Activated naive CD4-positive, alpha-beta T cell treated with anti-CD3 and anti-CD28 coated beads, Interleukin-2, amount 10 ng/mL, durations not matched to agents 7 days and 5 days (primary cell): Measurements from ENCODE around the gene NCOR2.

Experiments used
- CTCF ChIA-PET: fragments of 350-600 bp; sonication (Branson Sonifier 250); formaldehyde crosslinking; loops from one replicate; lab custom pipeline; 2021; ENCODE audit warnings: antibody characterized with exemption; lab: Charles Lee
- DNase-seq: peaks from one replicate; pipeline ENCODE4 v3.0.0-alpha.2; 2020
- H3K27ac Mint-ChIP-seq: one replicate; pipeline ENCODE4 v1.8.0; 2021; ENCODE audit warnings: mild to moderate bottlenecking, moderate library complexity, mixed read lengths
- H3K27me3 Mint-ChIP-seq: one replicate; pipeline ENCODE4 v1.8.0; 2021; ENCODE audit warnings: mild to moderate bottlenecking, mixed read lengths
- H3K36me3 Mint-ChIP-seq: one replicate; pipeline ENCODE4 v1.8.0; 2021; ENCODE audit warnings: mixed read lengths
- H3K4me1 Mint-ChIP-seq: one replicate; pipeline ENCODE4 v1.8.0; 2021; ENCODE audit warnings: mixed read lengths
- H3K4me3 Mint-ChIP-seq: one replicate; pipeline ENCODE4 v1.8.0; 2021; ENCODE audit warnings: mild to moderate bottlenecking, moderate library complexity, mixed read lengths
- H3K9me3 Mint-ChIP-seq: one replicate; pipeline ENCODE4 v1.8.0; 2021; ENCODE audit warnings: mixed read lengths

The NCOR2 gene

DNA sequence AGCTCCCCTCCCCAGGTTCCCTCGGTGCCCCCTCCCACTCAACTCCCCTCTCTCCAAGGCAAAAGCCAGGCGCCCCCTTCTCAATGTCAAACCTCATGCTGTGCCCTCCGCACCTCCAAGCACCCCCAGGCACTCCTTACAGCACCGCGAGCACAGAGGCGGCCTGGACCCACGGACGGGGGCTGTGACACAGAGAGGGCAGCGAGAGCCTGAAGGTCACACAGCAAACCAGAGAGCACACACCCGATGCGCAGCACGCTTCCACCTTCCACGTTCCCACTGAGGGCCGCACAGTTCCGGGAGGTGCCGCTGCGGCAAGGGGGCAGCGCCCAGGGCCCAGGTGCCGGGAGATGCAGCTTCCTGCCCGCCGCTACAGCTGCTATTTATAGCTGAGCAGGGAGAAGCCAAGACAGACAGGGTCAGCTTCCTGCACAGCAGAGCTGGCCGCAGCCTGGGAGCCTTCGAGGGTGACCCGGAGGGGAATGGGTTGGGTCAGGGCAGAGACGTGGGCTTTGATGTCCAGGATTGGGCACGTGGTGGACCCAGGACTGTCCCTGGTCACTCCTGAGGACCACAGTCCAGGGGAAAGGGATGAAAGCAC lies 12.9 kb downstream of the NCOR2 start:
- no peak overlapping the region for H3K4me3 Mint-ChIP-seq
- CTCF ChIA-PET, result interaction anchor here (0.9 to 1.2 kb wide), 2 partner anchors 12 to 213 kb away, joined by 3 read pairs; no protein-coding TSS in a partner anchor
- DNase-seq, result peak; percentile 46
- peaks cover 2% of the 10 kb centered on the region for H3K9me3 Mint-ChIP-seq
- H3K27me3 Mint-ChIP-seq, result no peaks in the 10 kb centered on the region
- H3K36me3 Mint-ChIP-seq, result no peaks in the 10 kb centered on the region
- H3K4me1 Mint-ChIP-seq, result peaks cover 51% of the 10 kb centered on the region
- H3K27ac Mint-ChIP-seq, result no peak overlapping the region

GRCh38 chr12:124553862-124554428 lies 13.5 kb downstream of the NCOR2 start:
- H3K27ac Mint-ChIP-seq, result no peak overlapping the region
- no peaks in the 10 kb centered on the region for H3K27me3 Mint-ChIP-seq
- no peaks in the 10 kb centered on the region for H3K36me3 Mint-ChIP-seq
- no peak for DNase-seq
- peaks cover 52% of the 10 kb centered on the region for H3K4me1 Mint-ChIP-seq
- no peaks in the 10 kb centered on the region for H3K9me3 Mint-ChIP-seq
- no peak overlapping the region for H3K4me3 Mint-ChIP-seq
- CTCF ChIA-PET, result interaction anchor here (0.9 kb wide), 1 partner anchor 214 kb away, joined by 3 read pairs; no protein-coding TSS in a partner anchor

GRCh38 chr12:124551268-124552144 lies 15.9 kb downstream of the NCOR2 start:
- H3K9me3 Mint-ChIP-seq, result no peaks in the 10 kb centered on the region
- no peak overlapping the region for H3K27ac Mint-ChIP-seq
- no peak overlapping the region for H3K4me3 Mint-ChIP-seq
- peaks cover 55% of the 10 kb centered on the region for H3K4me1 Mint-ChIP-seq
- no peak for DNase-seq
- no peaks in the 10 kb centered on the region for H3K27me3 Mint-ChIP-seq
- CTCF ChIA-PET, result interaction anchor here (0.5 to 1.5 kb wide), 2 partner anchors 11 to 92 kb away, joined by 3 to 5 read pairs; no protein-coding TSS in a partner anchor
- peaks cover 3% of the 10 kb centered on the region for H3K36me3 Mint-ChIP-seq

DNA sequence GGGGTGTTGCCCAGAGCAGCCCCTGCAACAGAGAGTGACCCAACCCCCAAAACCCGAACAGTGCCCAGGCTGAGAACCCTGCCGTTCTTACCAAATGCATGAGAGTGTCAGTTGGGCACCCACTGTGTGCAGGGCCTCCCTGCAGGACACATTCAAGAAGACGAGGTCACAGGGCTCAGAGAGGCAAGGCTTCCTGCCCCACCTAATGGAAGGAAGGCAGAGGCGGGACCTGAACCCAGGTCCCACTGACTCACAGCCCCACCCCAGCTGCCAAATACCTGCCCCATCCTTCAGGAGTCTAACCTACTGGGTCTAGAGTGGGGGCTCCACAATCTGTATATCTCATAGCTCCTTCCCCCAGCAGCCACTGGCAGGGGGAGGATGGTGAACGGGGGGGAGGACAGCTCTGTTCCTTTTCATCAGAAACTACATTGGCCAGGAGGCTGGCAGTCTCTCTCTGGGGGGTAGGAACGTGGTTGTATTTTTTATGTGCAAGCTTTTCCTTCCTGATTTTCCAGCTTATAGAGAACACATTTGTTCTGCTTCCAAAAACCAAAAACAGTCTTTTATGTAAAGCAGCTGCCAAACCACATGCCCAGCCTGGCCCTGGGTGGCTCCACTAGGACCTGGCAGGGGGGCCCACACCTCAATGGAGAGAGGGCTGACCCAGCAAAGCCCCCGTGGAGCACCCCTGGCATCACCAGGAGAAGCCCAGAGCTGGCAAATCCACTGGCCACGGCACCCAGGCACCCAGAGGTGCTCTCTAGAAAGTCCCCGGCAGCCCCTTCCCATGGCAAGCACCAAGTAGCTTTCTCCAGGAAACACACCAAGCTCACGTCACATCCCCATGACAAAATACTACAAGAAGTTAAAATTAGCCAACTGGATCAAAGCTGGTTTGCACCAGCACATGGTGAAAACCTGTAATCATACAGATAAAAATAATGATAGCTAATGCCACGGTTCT lies 17.0 kb downstream of the NCOR2 start:
- Mint-ChIP-seq H3K4me3 (no peak overlapping the region), H3K36me3 (peaks cover 3% of the 10 kb centered on the region), H3K9me3 (no peaks in the 10 kb centered on the region)

DNA sequence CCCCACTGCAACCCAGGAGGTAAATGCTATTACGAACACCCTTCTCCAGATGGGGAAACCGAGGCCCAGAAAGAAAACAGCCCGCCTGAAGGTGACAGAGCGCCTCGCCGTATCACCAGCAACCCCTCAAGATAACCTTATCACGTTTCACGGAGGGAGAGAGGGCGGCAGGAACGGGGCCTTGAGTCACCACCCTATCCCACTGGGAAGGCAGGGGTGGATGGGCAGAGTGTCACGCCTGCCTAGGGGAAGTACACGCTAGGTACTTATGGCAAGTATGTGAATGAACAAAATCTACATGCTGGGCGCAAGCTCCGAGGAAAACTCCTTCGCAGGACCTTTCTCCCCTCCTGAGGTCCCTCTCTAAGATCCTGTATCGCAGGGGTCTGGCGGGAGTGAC lies 17.8 kb downstream of the NCOR2 start:
- Mint-ChIP-seq H3K27ac (no peak overlapping the region), H3K36me3 (peaks cover 3% of the 10 kb centered on the region), H3K9me3 (no peaks in the 10 kb centered on the region), H3K4me3 (no peak overlapping the region), H3K4me1 (peaks cover 59% of the 10 kb centered on the region), H3K27me3 (no peaks in the 10 kb centered on the region)
- no peak for DNase-seq
- CTCF ChIA-PET, result no interaction called here

More for the DNA sequence above, 17.0 kb downstream of the NCOR2 start:
- Mint-ChIP-seq H3K4me1 (peaks cover 60% of the 10 kb centered on the region), H3K27ac (no peak overlapping the region), H3K27me3 (no peaks in the 10 kb centered on the region)
- CTCF ChIA-PET, result interaction anchor here (1.5 kb wide), 1 partner anchor 12 kb away, joined by 5 read pairs; no protein-coding TSS in a partner anchor
- no peak for DNase-seq

DNA sequence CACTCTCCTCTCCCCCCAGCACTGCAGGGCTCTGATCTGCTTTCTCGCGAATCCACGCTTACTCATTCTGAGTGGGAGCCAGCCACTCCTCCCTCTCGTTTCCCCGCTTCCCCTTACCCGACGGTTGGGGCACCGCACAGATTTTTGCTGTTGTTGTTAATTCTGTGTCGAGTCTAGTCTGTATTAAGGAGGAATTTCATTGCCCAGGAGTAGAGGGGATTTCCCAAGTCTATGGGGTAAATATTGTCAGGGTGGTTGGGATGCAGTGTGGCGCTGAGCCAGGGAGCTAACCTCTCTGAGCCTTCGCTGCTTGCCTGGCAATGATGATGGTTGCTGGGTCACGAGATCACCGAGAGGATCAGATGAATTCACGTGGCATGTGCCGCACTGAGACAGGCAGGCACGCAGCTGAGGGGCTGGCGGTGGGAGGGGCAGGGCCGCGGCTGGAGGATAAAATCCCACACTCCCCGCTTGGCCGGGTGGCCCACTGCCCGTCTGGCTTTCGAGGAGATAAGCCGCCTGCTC lies 18.5 kb downstream of the NCOR2 start:
- no peak for DNase-seq
- Mint-ChIP-seq H3K4me3 (no peak overlapping the region), H3K4me1 (peaks cover 53% of the 10 kb centered on the region), H3K36me3 (peaks cover 3% of the 10 kb centered on the region), H3K27me3 (peaks cover 3% of the 10 kb centered on the region), H3K27ac (no peak overlapping the region), H3K9me3 (no peaks in the 10 kb centered on the region)
- CTCF ChIA-PET, result no interaction called here

- Mint-ChIP-seq H3K36me3 (peaks cover 3% of the 10 kb centered on the region), H3K27me3 (peaks cover 3% of the 10 kb centered on the region), H3K27ac (no peak overlapping the region), H3K4me3 (no peak overlapping the region), H3K4me1 (peaks cover 55% of the 10 kb centered on the region), H3K9me3 (no peaks in the 10 kb centered on the region)
- CTCF ChIA-PET, result no interaction called here
- no peak for DNase-seq
These were observed 19.8 kb downstream of the NCOR2 start for GRCh38 chr12:124547626-124548025.

GRCh38 chr12:124545508-124546418 lies 21.6 kb downstream of the NCOR2 start:
- Mint-ChIP-seq H3K9me3 (no peaks in the 10 kb centered on the region), H3K27ac (no peak overlapping the region), H3K36me3 (peaks cover 3% of the 10 kb centered on the region), H3K4me3 (no peak overlapping the region), H3K27me3 (peaks cover 3% of the 10 kb centered on the region), H3K4me1 (peaks cover 45% of the 10 kb centered on the region)
- CTCF ChIA-PET, result interaction anchor here (0.7 kb wide), 1 partner anchor 156 kb away, joined by 3 read pairs; no protein-coding TSS in a partner anchor
- DNase-seq, result peak; percentile 51

- Mint-ChIP-seq H3K4me1 (peaks cover 37% of the 10 kb centered on the region), H3K4me3 (no peak overlapping the region), H3K27me3 (peaks cover 3% of the 10 kb centered on the region), H3K36me3 (peaks cover 3% of the 10 kb centered on the region), H3K9me3 (no peaks in the 10 kb centered on the region), H3K27ac (no peak overlapping the region)
- CTCF ChIA-PET, result no interaction called here
- DNase-seq, result no peak
These were observed 22.4 kb downstream of the NCOR2 start for GRCh38 chr12:124544983-124545382.

- Mint-ChIP-seq H3K36me3 (peaks cover 3% of the 10 kb centered on the region), H3K4me3 (no peak overlapping the region), H3K27ac (no peak overlapping the region), H3K27me3 (peaks cover 3% of the 10 kb centered on the region), H3K4me1 (peaks cover 36% of the 10 kb centered on the region), H3K9me3 (no peaks in the 10 kb centered on the region)
- no peak for DNase-seq
- CTCF ChIA-PET, result no interaction called here
These were observed 23.0 kb downstream of the NCOR2 start for GRCh38 chr12:124544311-124544970.

DNA sequence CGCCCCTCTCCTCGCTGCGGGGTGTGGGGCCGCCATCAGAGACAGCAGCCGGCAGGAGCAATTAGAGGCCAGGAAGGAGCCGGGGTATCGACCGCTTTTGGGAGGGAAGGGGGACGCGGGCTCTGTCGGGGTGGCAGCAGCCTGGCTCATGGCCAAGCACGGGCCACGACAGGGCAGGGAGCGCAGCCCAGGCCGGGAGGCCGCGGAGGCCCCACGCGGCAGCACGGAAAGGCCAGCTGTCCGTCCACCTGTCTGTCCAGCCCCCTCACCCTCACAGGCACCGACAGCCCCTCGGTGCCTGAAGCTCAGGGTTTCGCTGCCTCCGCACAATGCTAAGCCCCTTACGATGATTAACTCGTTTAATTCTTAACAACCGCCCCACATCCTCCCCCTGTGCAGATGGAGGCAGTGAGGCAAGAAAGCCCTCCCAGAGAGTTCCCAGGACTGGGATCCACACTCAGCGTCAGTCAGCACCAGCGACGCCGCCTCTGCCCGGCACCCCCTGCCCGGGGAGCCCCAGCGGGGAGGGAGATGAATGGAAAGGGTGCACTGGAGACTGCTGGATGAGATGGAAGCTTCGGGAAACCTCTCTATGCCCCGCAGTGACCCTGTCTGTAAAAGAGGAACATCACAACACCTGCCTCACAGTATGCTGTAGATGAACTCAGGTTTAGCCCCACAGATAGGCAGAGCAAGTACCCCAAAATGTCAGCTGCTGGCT lies 23.7 kb downstream of the NCOR2 start:
- H3K27ac Mint-ChIP-seq, result no peak overlapping the region
- peaks cover 7% of the 10 kb centered on the region for H3K27me3 Mint-ChIP-seq
- H3K9me3 Mint-ChIP-seq, result no peaks in the 10 kb centered on the region
- no peak for DNase-seq
- peaks cover 2% of the 10 kb centered on the region for H3K36me3 Mint-ChIP-seq
- CTCF ChIA-PET, result no interaction called here
- peaks cover 36% of the 10 kb centered on the region for H3K4me1 Mint-ChIP-seq
- no peak overlapping the region for H3K4me3 Mint-ChIP-seq
